DMS79 treated with DMSO at 0.1 percent for 48 hours (cell line): Measurements from ENCODE around the gene DOK5.

Experiments used
- DNase-seq: peaks from one replicate; lab custom pipeline; 2025; lab: John Stamatoyannopoulos, UW

The DOK5 gene

GRCh38 chr20:54514028-54514607, 38.7 kb downstream of the DOK5 start:
- no peak for DNase-seq

GRCh38 chr20:54515793-54516628, 40.6 kb downstream of the DOK5 start:
- no peak for DNase-seq

GRCh38 chr20:54517241-54517975, 42.0 kb downstream of the DOK5 start:
- DNase-seq = no peak

- no peak for DNase-seq
These were observed 49.5 kb downstream of the DOK5 start for GRCh38 chr20:54524849-54525248.

- no peak for DNase-seq
These were observed 50.7 kb downstream of the DOK5 start for GRCh38 chr20:54525916-54526590.

- no peak for DNase-seq
These were observed 51.4 kb downstream of the DOK5 start for GRCh38 chr20:54526801-54527200.

GRCh38 chr20:54532573-54532972, 57.2 kb downstream of the DOK5 start:
- no peak for DNase-seq

- no peak for DNase-seq
These were observed 58.7 kb downstream of the DOK5 start for GRCh38 chr20:54534101-54534500.

GRCh38 chr20:54535033-54535432, 59.6 kb downstream of the DOK5 start:
- DNase-seq = no peak

GRCh38 chr20:54535746-54536145, 60.4 kb downstream of the DOK5 start:
- no peak for DNase-seq

- DNase-seq = no peak
These were observed 64.2 kb downstream of the DOK5 start for GRCh38 chr20:54539521-54540046.

- DNase-seq = no peak
These were observed 68.0 kb downstream of the DOK5 start for GRCh38 chr20:54543369-54543768.

- DNase-seq = no peak
These were observed 70.4 kb downstream of the DOK5 start for GRCh38 chr20:54545676-54546358.

- no peak for DNase-seq
These were observed 73.5 kb downstream of the DOK5 start for GRCh38 chr20:54548849-54549248.

- no peak for DNase-seq
These were observed 74.4 kb downstream of the DOK5 start for GRCh38 chr20:54549658-54550326.

GRCh38 chr20:54550776-54551396, 75.5 kb downstream of the DOK5 start:
- no peak for DNase-seq

GRCh38 chr20:54554006-54554405, 78.6 kb downstream of the DOK5 start:
- DNase-seq = no peak

GRCh38 chr20:54555150-54555549, 79.8 kb downstream of the DOK5 start:
- DNase-seq = no peak

- DNase-seq = no peak
These were observed 81.0 kb downstream of the DOK5 start for GRCh38 chr20:54556406-54556805.

- no peak for DNase-seq
These were observed 82.6 kb downstream of the DOK5 start for GRCh38 chr20:54557806-54558590.
